Measurements from ENCODE around the gene COL16A1. TPM values are rescaled to one million over a fixed set of nuclear protein-coding genes. Genes with fewer than 3 reads are reported as not detected.

COL16A1 gene
- total RNA-seq, 1 experiment from 2014 or later: 0.50 TPM

DNA sequence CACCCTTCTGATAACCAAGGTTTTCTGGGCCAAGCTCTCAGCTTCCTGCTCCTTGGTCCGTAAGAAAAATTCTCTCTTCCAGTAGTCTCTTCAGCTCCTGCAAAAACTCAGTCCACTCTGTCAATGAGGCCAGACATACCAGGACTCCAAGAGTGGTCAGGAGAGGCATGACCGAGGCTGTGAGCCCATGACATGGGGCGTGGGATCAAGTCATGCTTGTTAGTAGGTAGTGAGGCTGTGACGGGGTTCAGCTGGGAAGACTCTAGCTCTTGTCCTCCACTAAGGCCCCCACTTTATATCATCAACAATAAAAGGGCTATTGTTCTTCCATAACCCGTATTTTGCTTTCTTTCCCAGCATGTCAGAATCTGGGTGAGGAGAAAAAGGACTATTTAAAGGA is 96.5 kb downstream of the COL16A1 start:
- Histone ChIP-seq H3K9me3 (no peaks in the 10 kb centered on the region), H3K4me1 (no peaks in the 10 kb centered on the region), H3K27me3 (replicated peaks; ENCODE audit: control insufficient read depth, insufficient read depth, low read length) (no peaks in the 10 kb centered on the region), H3K36me3 (ENCODE audit: control insufficient read depth, insufficient read depth, low read length) (no peaks in the 10 kb centered on the region), H3K4me3 (ENCODE audit: low read depth, low read length) (no peak overlapping the region)
- ChIA-PET POLR2A (no interaction called here), CTCF (no interaction called here)
- no TSS peak for BruUV-seq (replicated peaks)
- Mint-ChIP-seq H3K4me3 (ENCODE audit: unreplicated experiment) (no peak overlapping the region), H3K27ac (ENCODE audit: unreplicated experiment) (no peak overlapping the region), H3K36me3 (ENCODE audit: insufficient read depth, unreplicated experiment) (no peaks in the 10 kb centered on the region), H3K27me3 (ENCODE audit: insufficient read depth, unreplicated experiment) (no peaks in the 10 kb centered on the region), H3K9me3 (ENCODE audit: unreplicated experiment) (no peaks in the 10 kb centered on the region), H3K4me1 (ENCODE audit: low read depth, unreplicated experiment) (no peaks in the 10 kb centered on the region)
- no peak for TF ChIP-seq CTCF (IDR thresholded peaks at IDR 0.05; ENCODE audit: insufficient read depth in 1 of 2, low read depth in 1 of 2, low read length in 1 of 2, severe bottlenecking in 1 of 2, unreplicated experiment in 1 of 2)
- intact Hi-C loops (cut with micrococcal nuclease; ENCODE audit: unreplicated experiment): no loop called here
- DNase-seq: no peak

DNA sequence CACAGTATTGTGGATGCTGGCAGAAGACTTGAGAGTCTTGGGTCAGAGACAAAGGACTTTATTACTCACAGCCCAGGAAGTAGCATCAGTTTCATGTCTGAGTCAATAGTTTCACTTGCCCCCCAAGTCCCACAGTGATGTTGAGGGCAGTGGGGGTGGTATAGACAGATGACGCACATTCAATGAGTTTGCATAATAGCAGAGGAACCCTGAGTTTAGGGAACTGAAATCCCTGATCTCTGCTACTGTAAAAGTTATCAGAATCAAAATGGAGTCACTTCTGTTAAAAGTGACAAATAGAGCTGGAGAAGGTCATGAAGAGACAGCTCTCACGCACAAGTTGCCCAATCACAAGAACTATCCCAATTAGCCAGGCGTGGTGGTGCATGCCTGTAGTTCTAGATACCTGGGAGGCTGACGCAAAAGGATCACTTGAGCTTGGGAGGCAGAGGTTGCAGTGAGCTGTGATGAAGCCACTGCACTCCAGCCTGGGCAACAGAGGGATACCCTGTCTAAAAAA is 97.8 kb downstream of the COL16A1 start:
- DNase-seq: no peak
- intact Hi-C loops (cut with micrococcal nuclease; ENCODE audit: unreplicated experiment): no loop called here
- ChIA-PET POLR2A (no interaction called here), CTCF (interaction anchor here (1.0 kb wide), 1 partner anchor 13 kb away, joined by 3 read pairs; no protein-coding TSS in a partner anchor)
- Mint-ChIP-seq H3K9me3 (ENCODE audit: unreplicated experiment) (no peaks in the 10 kb centered on the region), H3K27ac (ENCODE audit: unreplicated experiment) (no peak overlapping the region), H3K4me1 (ENCODE audit: low read depth, unreplicated experiment) (no peaks in the 10 kb centered on the region), H3K27me3 (ENCODE audit: insufficient read depth, unreplicated experiment) (no peaks in the 10 kb centered on the region), H3K36me3 (ENCODE audit: insufficient read depth, unreplicated experiment) (no peaks in the 10 kb centered on the region), H3K4me3 (ENCODE audit: unreplicated experiment) (no peak overlapping the region)
- H3K4me3 ChIP-seq (ENCODE audit: low read depth, low read length): no peak overlapping the region
- H3K4me1 ChIP-seq: no peaks in the 10 kb centered on the region
- no peaks in the 10 kb centered on the region for H3K36me3 ChIP-seq (ENCODE audit: control insufficient read depth, insufficient read depth, low read length)
- H3K27me3 ChIP-seq (replicated peaks; ENCODE audit: control insufficient read depth, insufficient read depth, low read length): no peaks in the 10 kb centered on the region
- no peak for TF ChIP-seq CTCF (IDR thresholded peaks at IDR 0.05; ENCODE audit: insufficient read depth in 1 of 2, low read depth in 1 of 2, low read length in 1 of 2, severe bottlenecking in 1 of 2, unreplicated experiment in 1 of 2)
- BruUV-seq (replicated peaks): no TSS peak
- H3K9me3 ChIP-seq: no peaks in the 10 kb centered on the region

Other genes starting within 250 kb of the COL16A1 start
- 89.3 and 101 TPM in 2 replicates for gene TINAGL1, start 127.5 kb downstream of the COL16A1 start, total RNA-seq (2022)
- gene HCRTR1, start 86.3 kb downstream of the COL16A1 start, total RNA-seq (2022): not detected in 2 replicates
- 21.9 and 22.1 TPM in 2 replicates for gene PEF1, start 59.1 kb downstream of the COL16A1 start, total RNA-seq (2022)
- 1.4 and 2.2 TPM in 2 replicates for gene ADGRB2, start 60.3 kb upstream of the COL16A1 start, total RNA-seq (2022)
- gene SPOCD1, start 112.0 kb upstream of the COL16A1 start, total RNA-seq (2022): 0.26 and 0.66 TPM in 2 replicates
- 150 and 169 TPM in 2 replicates for gene PTP4A2, start 234.4 kb upstream of the COL16A1 start, total RNA-seq (2022)

Data from Caco-2 (cell line).